ENCODE results near the gene FOXO4.
A peak's percentile ranks its signal among the peaks of the same experiment; 100 is the strongest.

Gene FOXO4

DNA sequence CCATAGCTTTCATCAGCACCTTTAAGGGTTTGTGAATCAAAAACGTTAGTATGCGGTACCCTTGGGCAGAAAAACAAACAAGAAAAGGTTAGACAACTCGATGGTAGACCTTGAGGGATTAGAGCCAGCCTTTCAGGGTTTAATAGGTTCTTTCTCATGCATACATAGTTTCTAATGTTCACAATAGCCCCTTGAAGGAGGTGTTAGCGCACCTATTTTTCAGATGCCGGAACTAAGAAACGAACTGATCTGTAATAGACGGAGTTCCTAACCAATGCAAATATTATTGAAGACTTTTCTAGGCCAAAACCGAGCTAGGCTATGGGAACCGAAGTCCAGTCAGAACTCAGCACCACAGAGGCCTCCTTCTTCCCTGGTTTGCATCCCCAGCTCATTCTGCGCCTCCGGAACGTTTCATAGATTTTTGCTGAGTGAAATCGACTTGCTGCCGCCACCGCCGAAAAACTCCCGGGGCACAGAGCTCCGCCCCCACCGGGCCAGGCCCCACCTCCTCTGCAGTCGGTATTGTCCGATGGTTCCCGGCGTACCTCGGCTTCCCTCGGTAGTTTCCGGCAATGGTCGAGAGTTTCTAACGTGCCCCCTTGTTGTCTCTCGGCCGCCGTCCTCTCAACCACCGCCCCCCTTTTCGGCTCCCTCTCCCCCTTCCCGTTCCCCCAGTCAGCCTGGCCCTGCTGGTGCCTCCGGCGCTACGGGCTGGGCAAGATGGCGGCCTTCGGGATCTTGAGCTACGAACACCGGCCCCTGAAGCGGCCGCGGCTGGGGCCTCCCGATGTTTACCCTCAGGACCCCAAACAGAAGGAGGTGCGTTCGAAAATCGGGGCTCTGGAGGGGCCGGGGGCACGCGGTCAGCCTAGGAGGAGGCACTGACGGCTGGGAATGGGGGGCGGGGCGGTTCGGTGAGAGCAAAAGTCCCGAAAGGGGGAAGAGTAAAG lies 22.7 kb downstream of the FOXO4 start, which contains the start of gene MED12:
Gene MED12 (plus strand): TSS at position 565 of the 953 bp plus-strand sequence. CDS start 159 bp downstream, at position 724.
- TF ChIP-seq, protein P1, sequence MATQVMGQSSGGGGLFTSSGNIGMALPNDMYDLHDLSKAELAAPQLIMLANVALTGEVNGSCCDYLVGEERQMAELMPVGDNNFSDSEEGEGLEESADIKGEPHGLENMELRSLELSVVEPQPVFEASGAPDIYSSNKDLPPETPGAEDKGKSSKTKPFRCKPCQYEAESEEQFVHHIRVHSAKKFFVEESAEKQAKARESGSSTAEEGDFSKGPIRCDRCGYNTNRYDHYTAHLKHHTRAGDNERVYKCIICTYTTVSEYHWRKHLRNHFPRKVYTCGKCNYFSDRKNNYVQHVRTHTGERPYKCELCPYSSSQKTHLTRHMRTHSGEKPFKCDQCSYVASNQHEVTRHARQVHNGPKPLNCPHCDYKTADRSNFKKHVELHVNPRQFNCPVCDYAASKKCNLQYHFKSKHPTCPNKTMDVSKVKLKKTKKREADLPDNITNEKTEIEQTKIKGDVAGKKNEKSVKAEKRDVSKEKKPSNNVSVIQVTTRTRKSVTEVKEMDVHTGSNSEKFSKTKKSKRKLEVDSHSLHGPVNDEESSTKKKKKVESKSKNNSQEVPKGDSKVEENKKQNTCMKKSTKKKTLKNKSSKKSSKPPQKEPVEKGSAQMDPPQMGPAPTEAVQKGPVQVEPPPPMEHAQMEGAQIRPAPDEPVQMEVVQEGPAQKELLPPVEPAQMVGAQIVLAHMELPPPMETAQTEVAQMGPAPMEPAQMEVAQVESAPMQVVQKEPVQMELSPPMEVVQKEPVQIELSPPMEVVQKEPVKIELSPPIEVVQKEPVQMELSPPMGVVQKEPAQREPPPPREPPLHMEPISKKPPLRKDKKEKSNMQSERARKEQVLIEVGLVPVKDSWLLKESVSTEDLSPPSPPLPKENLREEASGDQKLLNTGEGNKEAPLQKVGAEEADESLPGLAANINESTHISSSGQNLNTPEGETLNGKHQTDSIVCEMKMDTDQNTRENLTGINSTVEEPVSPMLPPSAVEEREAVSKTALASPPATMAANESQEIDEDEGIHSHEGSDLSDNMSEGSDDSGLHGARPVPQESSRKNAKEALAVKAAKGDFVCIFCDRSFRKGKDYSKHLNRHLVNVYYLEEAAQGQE (IDR thresholded peaks at IDR 0.05; ENCODE audit: low read depth), result no peak
- TF ChIP-seq YY1 (IDR thresholded peaks at IDR 0.05; ENCODE audit: low read depth) (peak; percentile 79), ZBTB7A (IDR thresholded peaks at IDR 0.05; ENCODE audit: low read depth) (no peak)

DNA sequence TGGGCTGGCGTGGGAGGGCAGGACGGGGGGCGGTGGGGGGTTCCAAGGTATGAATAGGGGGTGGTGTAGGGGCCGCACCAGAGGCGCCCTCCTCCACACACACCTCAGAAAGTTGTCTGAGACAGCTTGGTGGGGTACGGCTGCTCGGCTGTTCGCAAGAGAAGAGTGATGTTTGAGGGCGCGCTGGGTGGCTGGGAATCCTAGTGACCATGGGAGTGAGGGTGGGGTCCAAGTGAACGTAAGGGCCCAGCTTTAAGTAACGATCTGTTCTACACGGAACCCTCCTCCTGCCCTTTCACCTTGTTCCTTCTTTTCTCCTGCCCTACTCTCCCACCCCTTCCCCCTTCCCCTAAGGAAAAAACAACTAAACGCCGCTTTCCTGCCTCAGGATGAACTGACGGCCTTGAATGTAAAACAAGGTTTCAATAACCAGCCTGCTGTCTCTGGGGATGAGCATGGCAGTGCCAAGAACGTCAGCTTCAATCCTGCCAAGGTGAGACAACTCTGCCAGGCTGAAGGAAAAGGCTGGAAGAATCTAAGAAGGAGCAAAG lies 23.4 kb downstream of the FOXO4 start:
- TF ChIP-seq, protein P2, sequence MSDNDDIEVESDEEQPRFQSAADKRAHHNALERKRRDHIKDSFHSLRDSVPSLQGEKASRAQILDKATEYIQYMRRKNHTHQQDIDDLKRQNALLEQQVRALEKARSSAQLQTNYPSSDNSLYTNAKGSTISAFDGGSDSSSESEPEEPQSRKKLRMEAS (IDR thresholded peaks at IDR 0.05), result no peak
- TF ChIP-seq EP300 (IDR thresholded peaks at IDR 0.05; ENCODE audit: borderline replicate concordance) (no peak), TCF12 (IDR thresholded peaks at IDR 0.05; ENCODE audit: low read depth) (no peak), CREB1 (IDR thresholded peaks at IDR 0.05; ENCODE audit: low read depth) (no peak), TAF1 (IDR thresholded peaks at IDR 0.05; ENCODE audit: low read depth) (no peak), YY1 (IDR thresholded peaks at IDR 0.05; ENCODE audit: low read depth) (no peak)

DNA sequence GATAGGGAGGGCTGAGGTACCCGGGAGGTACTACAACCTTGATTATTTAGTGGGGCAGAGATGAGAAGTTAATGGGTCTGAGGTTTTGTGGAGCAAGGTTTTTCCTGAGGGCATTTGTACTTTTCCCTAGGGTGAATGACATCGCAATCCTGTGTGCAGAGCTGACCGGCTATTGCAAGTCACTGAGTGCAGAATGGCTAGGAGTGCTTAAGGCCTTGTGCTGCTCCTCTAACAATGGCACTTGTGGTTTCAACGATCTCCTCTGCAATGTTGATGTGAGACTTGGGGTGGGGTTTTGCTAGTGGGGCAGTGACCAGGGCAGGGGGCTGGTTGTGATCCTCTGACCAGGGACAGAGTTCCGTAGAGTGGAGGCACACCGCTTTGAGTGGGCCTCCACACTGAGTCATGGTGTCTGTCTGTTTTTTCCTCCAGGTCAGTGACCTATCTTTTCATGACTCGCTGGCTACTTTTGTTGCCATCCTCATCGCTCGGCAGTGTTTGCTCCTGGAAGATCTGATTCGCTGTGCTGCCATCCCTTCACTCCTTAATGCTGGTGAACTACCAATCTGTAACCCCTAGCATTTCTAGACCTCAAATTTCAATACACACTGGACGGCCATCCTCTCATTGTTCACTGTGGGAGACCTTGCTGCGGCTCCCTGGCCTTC lies 32.6 kb downstream of the FOXO4 start:
- TF ChIP-seq, protein P1 (IDR thresholded peaks at IDR 0.05; ENCODE audit: low read depth), result no peak
- TF ChIP-seq CREB1 (IDR thresholded peaks at IDR 0.05; ENCODE audit: low read depth), result no peak
- TF ChIP-seq YY1 (IDR thresholded peaks at IDR 0.05; ENCODE audit: low read depth), result no peak
- no peak for TF ChIP-seq RAD21 (IDR thresholded peaks at IDR 0.05; ENCODE audit: low read depth)
- TF ChIP-seq TEAD4 (IDR thresholded peaks at IDR 0.05), result no peak
- no peak for TF ChIP-seq FOXM1 (IDR thresholded peaks at IDR 0.05; ENCODE audit: borderline replicate concordance, low read depth)
- TF ChIP-seq ZBTB7A (IDR thresholded peaks at IDR 0.05; ENCODE audit: low read depth), result no peak
- no peak for TF ChIP-seq CEBPB (IDR thresholded peaks at IDR 0.05)
- TF ChIP-seq, protein P2 (IDR thresholded peaks at IDR 0.05), result no peak

DNA sequence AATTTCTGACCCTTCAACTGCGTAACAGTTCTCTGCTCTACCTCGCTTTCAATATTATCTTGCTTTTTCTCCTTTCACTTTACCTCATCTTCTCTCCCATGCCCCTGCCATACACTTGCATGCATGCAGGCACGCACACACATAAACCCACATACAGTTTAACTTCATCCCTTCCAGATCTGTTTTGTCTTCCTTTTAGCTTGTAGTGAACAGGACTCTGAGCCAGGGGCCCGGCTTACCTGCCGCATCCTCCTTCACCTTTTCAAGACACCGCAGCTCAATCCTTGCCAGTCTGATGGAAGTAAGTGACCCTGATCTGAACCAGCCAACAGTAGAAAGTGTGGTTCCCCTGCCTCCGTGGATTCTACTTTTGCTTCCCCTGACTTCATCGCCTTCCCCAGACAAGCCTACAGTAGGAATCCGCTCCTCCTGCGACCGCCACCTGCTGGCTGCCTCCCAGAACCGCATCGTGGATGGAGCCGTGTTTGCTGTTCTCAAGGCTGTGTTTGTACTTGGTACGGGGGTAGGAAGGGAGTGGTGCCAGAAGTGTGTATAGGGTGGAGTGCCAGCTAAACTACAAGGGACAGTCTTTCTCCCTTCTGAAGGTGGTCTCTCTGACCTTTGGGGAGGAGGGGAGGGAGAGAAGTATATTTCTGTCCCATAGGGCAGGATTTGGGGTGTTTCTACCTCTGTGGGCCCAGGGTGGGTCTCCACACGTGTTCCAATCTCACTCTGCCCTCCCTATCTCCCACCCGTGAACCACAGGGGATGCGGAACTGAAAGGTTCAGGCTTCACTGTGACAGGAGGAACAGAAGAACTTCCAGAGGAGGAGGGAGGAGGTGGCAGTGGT lies 33.5 kb downstream of the FOXO4 start:
- TF ChIP-seq TCF12 (IDR thresholded peaks at IDR 0.05; ENCODE audit: low read depth), result no peak
- TF ChIP-seq CREB1 (IDR thresholded peaks at IDR 0.05; ENCODE audit: low read depth), result no peak
- peak; percentile 40; the same call in 1 of the 2 replicates for TF ChIP-seq RAD21 (IDR thresholded peaks at IDR 0.05; ENCODE audit: low read depth)

DNA sequence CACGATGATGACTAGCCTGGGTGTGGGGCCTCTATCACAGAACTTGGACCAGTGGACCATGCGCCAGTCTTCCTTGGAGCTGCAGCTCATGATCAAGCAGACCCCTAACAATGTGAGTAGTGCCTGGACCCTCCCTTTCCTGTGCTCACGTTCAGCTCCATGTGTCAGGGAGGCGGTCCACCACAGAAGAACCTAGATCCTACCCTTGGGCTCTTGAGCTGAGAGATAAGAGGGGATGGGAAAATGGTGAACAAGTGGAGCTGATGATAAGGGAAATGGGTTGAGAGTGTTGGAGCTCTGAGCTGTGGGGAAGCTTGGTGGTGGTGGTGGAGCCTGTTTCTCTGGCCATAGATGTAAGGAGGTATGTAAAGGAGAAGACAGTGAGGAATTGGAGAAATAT lies 35.9 kb downstream of the FOXO4 start:
- TF ChIP-seq FOXM1 (IDR thresholded peaks at IDR 0.05; ENCODE audit: borderline replicate concordance, low read depth), result no peak
- TF ChIP-seq TAF1 (IDR thresholded peaks at IDR 0.05; ENCODE audit: low read depth), result no peak

DNA sequence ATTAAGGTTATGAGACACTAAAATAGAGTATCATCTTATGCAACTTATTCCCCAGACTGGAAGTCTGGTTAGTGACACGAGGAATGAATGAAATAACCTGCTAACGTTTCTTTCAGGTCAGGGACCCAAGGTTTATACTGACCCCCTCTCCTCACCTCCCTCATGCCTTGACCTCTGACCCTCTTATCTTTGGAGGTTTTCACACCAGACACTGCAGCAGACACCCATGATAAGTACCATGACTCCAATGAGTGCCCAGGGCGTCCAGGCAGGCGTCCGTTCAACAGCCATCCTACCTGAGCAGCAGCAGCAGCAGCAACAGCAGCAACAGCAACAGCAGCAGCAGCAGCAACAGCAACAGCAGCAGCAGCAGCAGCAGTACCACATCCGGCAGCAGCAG lies 44.8 kb downstream of the FOXO4 start:
- TF ChIP-seq TEAD4 (IDR thresholded peaks at IDR 0.05), result no peak
- TF ChIP-seq FOXM1 (IDR thresholded peaks at IDR 0.05; ENCODE audit: borderline replicate concordance, low read depth), result no peak
- no peak for TF ChIP-seq NFIC (IDR thresholded peaks at IDR 0.05)
- no peak for TF ChIP-seq TAF1 (IDR thresholded peaks at IDR 0.05; ENCODE audit: low read depth)
- no peak for TF ChIP-seq CEBPB (IDR thresholded peaks at IDR 0.05)
- no peak for TF ChIP-seq EP300 (IDR thresholded peaks at IDR 0.05; ENCODE audit: borderline replicate concordance)

Data from Ishikawa (cell line).